Suprapubic skin (tissue), 3 donors: ENCODE results near the gene BEX4.

Source experiments
- CTCF ChIP-seq, 2 donors: fragments of 200-600 bp in 1 of 2; fragments of 450-650 bp in 1 of 2; sonication (generic) in 1 of 2; IDR thresholded peaks; one replicate each; pipeline ENCODE4 v1.5.1; 2016 to 2019; ENCODE audit warnings: antibody characterized with exemption in 2 of 2, mild to moderate bottlenecking in 1 of 2, moderate library complexity in 1 of 2
- POLR2AphosphoS5 ChIP-seq, 3 donors: sonication (generic); formaldehyde crosslinking; IDR thresholded peaks; one replicate each; pipeline ENCODE4 v1.6.1; 2017; ENCODE audit warnings: antibody characterized with exemption in 3 of 3

GRCh38 chrX:103175944-103176753 lies 38.8 kb upstream of the BEX4 start:
- TF ChIP-seq CTCF (IDR thresholded peaks at IDR 0.05) (peak; percentile 19 to 52), POLR2AphosphoS5 (IDR thresholded peaks at IDR 0.05) (no peak)
